Urinary bladder (tissue), 4 donors: Measurements from ENCODE around the gene FBXO24. TPM values are rescaled to one million over a fixed set of nuclear protein-coding genes. Genes with fewer than 3 reads are reported as not detected.

Experiments used
- DNase-seq: peaks from one replicate; pipeline ENCODE4 v3.0.0-alpha.2; 2015; ENCODE audit errors: extremely low spot score
- H3K27ac ChIP-seq: one replicate; pipeline ENCODE4 v1.5.1; 2013; ENCODE audit warnings: low read depth, mild to moderate bottlenecking, moderate library complexity
- H3K36me3 ChIP-seq: one replicate; pipeline ENCODE4 v1.6.1; 2013; ENCODE audit warnings: mild to moderate bottlenecking, moderate library complexity; ENCODE audit not compliant: insufficient read depth
- H3K4me1 ChIP-seq: one replicate; pipeline ENCODE4 v1.6.1; 2013; ENCODE audit warnings: mild to moderate bottlenecking, moderate library complexity; ENCODE audit not compliant: insufficient read depth
- H3K4me3 ChIP-seq: one replicate; pipeline ENCODE4 v1.5.1; 2013; ENCODE audit warnings: low read depth, low read length
- WGBS: extraction: QIAGEN DNeasy Blood & Tissue Kit; methylation state at CpG from one replicate; pipeline ENCODE4 v1.1.7; 2013; 5-methylcytosine and 5-hydroxymethylcytosine counted together
- polyA plus RNA-seq: library from polyadenylated mRNA; stranded (reverse); fragments of 200-250 nt; gene quantifications from one replicate; pipeline ENCODE4 v1.2.3, GENCODE V29; 2013
- small RNA-seq: library from RNA; depleted of rRNA; stranded (forward); fragments of <200 nt; gene quantifications from one replicate; pipeline ENCODE3, GENCODE V24; 2014
- total RNA-seq: library from RNA; depleted of rRNA; stranded (reverse); fragments of >200 nt; gene quantifications from one replicate; pipeline ENCODE4 v1.2.3, GENCODE V29; 2014
- donor health status: healthy with polysubstance abuse.
- donor health status: healthy.

The FBXO24 gene
- total and polyA plus RNA-seq, 2 donors, result 0.57 to 1.6 TPM

- Histone ChIP-seq H3K4me3 (no peak overlapping the region), H3K4me1 (no peaks in the 10 kb centered on the region), H3K27ac (no peak overlapping the region), H3K36me3 (no peaks in the 10 kb centered on the region)
- WGBS, result 75% methylated on average over 17 of the region's 17 CpGs
- no peak for DNase-seq
Measured at GRCh38 chr7:100639995-100640516, 53.9 kb downstream of the FBXO24 start.

- no peak overlapping the region for H3K27ac ChIP-seq
- 64% methylated on average over 24 of the region's 24 CpGs for WGBS
- no peak for DNase-seq
- no peak overlapping the region for H3K4me3 ChIP-seq
- H3K36me3 ChIP-seq, result no peaks in the 10 kb centered on the region
- no peaks in the 10 kb centered on the region for H3K4me1 ChIP-seq
Measured at GRCh38 chr7:100640517-100641440, 54.7 kb downstream of the FBXO24 start.

- Histone ChIP-seq H3K4me3 (no peak within 1 kb of the TSS), H3K27ac (no peak within 1 kb of the TSS)
Measured at GRCh38 chr7:100641463-100641859, 55.3 kb downstream of the FBXO24 start, which contains the start of gene TFR2. Gene TFR2 (minus strand): TSS chr7:100641552. CDS start chr7:100641509, 43 bp downstream.

GRCh38 chr7:100641860-100642533 is 55.9 kb downstream of the FBXO24 start:
- no peak overlapping the region for H3K4me3 ChIP-seq
- no peak for DNase-seq
- no peaks in the 10 kb centered on the region for H3K4me1 ChIP-seq
- no peaks in the 10 kb centered on the region for H3K36me3 ChIP-seq
- WGBS, result 81% methylated on average over 10 of the region's 10 CpGs
- H3K27ac ChIP-seq, result no peak overlapping the region

More at GRCh38 chr7:100641463-100641859, 55.3 kb downstream of the FBXO24 start, which contains the start of gene TFR2:
- 42% methylated on average over 10 of the region's 10 CpGs for WGBS
- no peak for DNase-seq
- Histone ChIP-seq H3K36me3 (no peaks in the 10 kb centered on the region), H3K4me1 (no peaks in the 10 kb centered on the region)

GRCh38 chr7:100642534-100642907 is 56.4 kb downstream of the FBXO24 start:
- H3K36me3 ChIP-seq, result no peaks in the 10 kb centered on the region
- H3K4me3 ChIP-seq, result no peak overlapping the region
- H3K4me1 ChIP-seq, result no peaks in the 10 kb centered on the region
- 56% methylated on average over 11 of the region's 11 CpGs for WGBS
- no peak overlapping the region for H3K27ac ChIP-seq
- DNase-seq, result no peak

GRCh38 chr7:100649826-100650565 is 63.9 kb downstream of the FBXO24 start:
- Histone ChIP-seq H3K27ac (no peak overlapping the region), H3K4me3 (no peak overlapping the region), H3K36me3 (no peaks in the 10 kb centered on the region), H3K4me1 (no peaks in the 10 kb centered on the region)
- WGBS, result 63% methylated on average over 15 of the region's 15 CpGs
- no peak for DNase-seq

Small RNA genes lying within 50 kb of the gene (small RNA-seq; reads per million reads assigned to genes)
- not detected for gene SAP25

Other genes with a start within 250 kb of the FBXO24 start
- 16.3 TPM for gene PILRB, start 228.2 kb upstream of the FBXO24 start, total RNA-seq
- gene PILRB, start 228.2 kb upstream of the FBXO24 start, polyA plus RNA-seq, result 34.4 TPM
- gene PILRA, start 212.8 kb upstream of the FBXO24 start, total RNA-seq, result 2.2 TPM
- 27.8 TPM for gene PILRA, start 212.8 kb upstream of the FBXO24 start, polyA plus RNA-seq
- 4.2 TPM for gene ZCWPW1, start 157.6 kb upstream of the FBXO24 start, total RNA-seq
- gene ZCWPW1, start 157.6 kb upstream of the FBXO24 start, polyA plus RNA-seq, result 8.7 TPM
- gene MEPCE, start 156.5 kb upstream of the FBXO24 start, total RNA-seq, result 22.6 TPM
- 40.4 TPM for gene MEPCE, start 156.5 kb upstream of the FBXO24 start, polyA plus RNA-seq
- 5.1 TPM for gene PPP1R35, start 149.8 kb upstream of the FBXO24 start, total RNA-seq
- 33.6 TPM for gene PPP1R35, start 149.8 kb upstream of the FBXO24 start, polyA plus RNA-seq
- not detected for gene SPACDR, start 122.1 kb upstream of the FBXO24 start, total RNA-seq
- 0.62 TPM for gene SPACDR, start 122.1 kb upstream of the FBXO24 start, polyA plus RNA-seq
- 16.6 TPM for gene TSC22D4, start 107.1 kb upstream of the FBXO24 start, total RNA-seq
- 49.6 TPM for gene TSC22D4, start 107.1 kb upstream of the FBXO24 start, polyA plus RNA-seq
- 1.6 TPM for gene NYAP1, start 102.4 kb upstream of the FBXO24 start, total RNA-seq
- 1.5 TPM for gene NYAP1, start 102.4 kb upstream of the FBXO24 start, polyA plus RNA-seq
- gene AGFG2, start 47.1 kb upstream of the FBXO24 start, total RNA-seq, result 9.9 TPM
- gene AGFG2, start 47.1 kb upstream of the FBXO24 start, polyA plus RNA-seq, result 36.6 TPM
- gene SAP25, start 12.4 kb upstream of the FBXO24 start, total RNA-seq, result not detected
- 2.5 TPM for gene SAP25, start 12.4 kb upstream of the FBXO24 start, polyA plus RNA-seq
- 13.7 TPM for gene LRCH4, start 199 bp upstream of the FBXO24 start, total RNA-seq
- 33.0 TPM for gene LRCH4, start 199 bp upstream of the FBXO24 start, polyA plus RNA-seq
- gene PCOLCE, start 16.0 kb downstream of the FBXO24 start, total RNA-seq, result 124 TPM
- gene PCOLCE, start 16.0 kb downstream of the FBXO24 start, polyA plus RNA-seq, result 89.5 TPM
- 5.3 TPM for gene MOSPD3, start 26.2 kb downstream of the FBXO24 start, total RNA-seq
- gene MOSPD3, start 26.2 kb downstream of the FBXO24 start, polyA plus RNA-seq, result 30.4 TPM
- gene TFR2, start 55.2 kb downstream of the FBXO24 start, total RNA-seq, result 0.69 TPM
- 0.81 TPM for gene TFR2, start 55.2 kb downstream of the FBXO24 start, polyA plus RNA-seq
- gene ACTL6B, start 70.1 kb downstream of the FBXO24 start, total RNA-seq, result 0.69 TPM
- gene ACTL6B, start 70.1 kb downstream of the FBXO24 start, polyA plus RNA-seq, result 0.19 TPM
- gene GNB2, start 87.4 kb downstream of the FBXO24 start, total RNA-seq, result 51.2 TPM
- 279 TPM for gene GNB2, start 87.4 kb downstream of the FBXO24 start, polyA plus RNA-seq
- gene GIGYF1, start 107.9 kb downstream of the FBXO24 start, total RNA-seq, result 17.1 TPM
- 27.2 TPM for gene GIGYF1, start 107.9 kb downstream of the FBXO24 start, polyA plus RNA-seq
- gene POP7, start 119.8 kb downstream of the FBXO24 start, total RNA-seq, result 18.6 TPM
- 39.1 TPM for gene POP7, start 119.8 kb downstream of the FBXO24 start, polyA plus RNA-seq
- gene EPO, start 134.1 kb downstream of the FBXO24 start, total RNA-seq, result not detected
- gene EPO, start 134.1 kb downstream of the FBXO24 start, polyA plus RNA-seq, result not detected
- gene ZAN, start 147.3 kb downstream of the FBXO24 start, total RNA-seq, result not detected
- gene ZAN, start 147.3 kb downstream of the FBXO24 start, polyA plus RNA-seq, result not detected
- gene EPHB4, start 241.2 kb downstream of the FBXO24 start, total RNA-seq, result 70.6 TPM
- gene EPHB4, start 241.2 kb downstream of the FBXO24 start, polyA plus RNA-seq, result 53.1 TPM